ENCODE measurements around the gene FLNB. TPM values are rescaled to one million over a fixed set of nuclear protein-coding genes. Genes with fewer than 3 reads are reported as not detected.

The FLNB gene
- total and polyA plus RNA-seq, 2 of the 13 experiments (the other 11 are each of a cell fraction or from before 2014, with no cell fraction given): 106 to 130 TPM

DNA sequence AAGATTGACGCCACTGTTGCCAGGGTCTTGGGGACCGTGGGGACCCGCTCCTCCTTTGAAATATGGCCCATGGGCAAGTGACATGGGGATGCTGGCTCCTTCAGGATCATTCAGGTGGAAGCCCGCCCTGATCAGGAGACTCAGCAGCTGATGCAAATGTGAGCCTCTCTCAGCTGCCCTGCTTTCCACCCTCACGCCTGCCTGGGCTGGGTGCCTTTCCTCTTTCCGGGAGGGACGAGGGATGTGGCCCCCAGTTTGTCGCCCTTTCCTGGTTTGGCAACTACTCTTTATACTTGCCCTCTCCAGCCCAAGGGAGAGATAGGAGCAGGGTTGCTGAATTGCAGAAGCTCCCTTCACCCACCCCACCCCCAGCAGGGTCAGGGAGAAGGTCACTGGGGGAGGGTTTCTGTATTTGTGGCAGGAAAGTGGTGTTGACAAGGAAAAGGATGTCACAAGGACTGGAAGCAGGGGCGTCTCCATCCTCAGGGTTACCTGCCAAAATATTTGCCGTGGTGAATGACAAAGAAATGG, 180.8 kb downstream of the FLNB start (continued):
- no peak for TF ChIP-seq ZNF646 (CRISPR knock-in tag; IDR thresholded peaks at IDR 0.05)
- TF ChIP-seq MTERF4 (CRISPR knock-in tag; IDR thresholded peaks at IDR 0.05): no peak
- 0 out of 2 replicates have a peak, but pooled peaks have one; percentile 49 for TF ChIP-seq NR2C2 (CRISPR knock-in tag; IDR thresholded peaks at IDR 0.05; ENCODE audit: borderline replicate concordance)
- TF ChIP-seq ISL2 (CRISPR knock-in tag; IDR thresholded peaks at IDR 0.05): peak; percentile 70; the same call in 1 of the 2 replicates
- no peak for TF ChIP-seq ZBED4 (CRISPR knock-in tag; IDR thresholded peaks at IDR 0.05; ENCODE audit: borderline replicate concordance)
- no peak for TF ChIP-seq TSC22D2 (CRISPR knock-in tag; IDR thresholded peaks at IDR 0.05; ENCODE audit: borderline replicate concordance)
- 0 out of 2 replicates have a peak, but pooled peaks have one; percentile 53 for TF ChIP-seq MIXL1 (CRISPR knock-in tag; IDR thresholded peaks at IDR 0.05)
- TF ChIP-seq ZNF44 (CRISPR knock-in tag; IDR thresholded peaks at IDR 0.05): no peak
- TF ChIP-seq, protein P1, sequence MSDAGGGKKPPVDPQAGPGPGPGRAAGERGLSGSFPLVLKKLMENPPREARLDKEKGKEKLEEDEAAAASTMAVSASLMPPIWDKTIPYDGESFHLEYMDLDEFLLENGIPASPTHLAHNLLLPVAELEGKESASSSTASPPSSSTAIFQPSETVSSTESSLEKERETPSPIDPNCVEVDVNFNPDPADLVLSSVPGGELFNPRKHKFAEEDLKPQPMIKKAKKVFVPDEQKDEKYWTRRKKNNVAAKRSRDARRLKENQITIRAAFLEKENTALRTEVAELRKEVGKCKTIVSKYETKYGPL (CRISPR knock-in tag; IDR thresholded peaks at IDR 0.05): no peak
- TF ChIP-seq, protein P2, sequence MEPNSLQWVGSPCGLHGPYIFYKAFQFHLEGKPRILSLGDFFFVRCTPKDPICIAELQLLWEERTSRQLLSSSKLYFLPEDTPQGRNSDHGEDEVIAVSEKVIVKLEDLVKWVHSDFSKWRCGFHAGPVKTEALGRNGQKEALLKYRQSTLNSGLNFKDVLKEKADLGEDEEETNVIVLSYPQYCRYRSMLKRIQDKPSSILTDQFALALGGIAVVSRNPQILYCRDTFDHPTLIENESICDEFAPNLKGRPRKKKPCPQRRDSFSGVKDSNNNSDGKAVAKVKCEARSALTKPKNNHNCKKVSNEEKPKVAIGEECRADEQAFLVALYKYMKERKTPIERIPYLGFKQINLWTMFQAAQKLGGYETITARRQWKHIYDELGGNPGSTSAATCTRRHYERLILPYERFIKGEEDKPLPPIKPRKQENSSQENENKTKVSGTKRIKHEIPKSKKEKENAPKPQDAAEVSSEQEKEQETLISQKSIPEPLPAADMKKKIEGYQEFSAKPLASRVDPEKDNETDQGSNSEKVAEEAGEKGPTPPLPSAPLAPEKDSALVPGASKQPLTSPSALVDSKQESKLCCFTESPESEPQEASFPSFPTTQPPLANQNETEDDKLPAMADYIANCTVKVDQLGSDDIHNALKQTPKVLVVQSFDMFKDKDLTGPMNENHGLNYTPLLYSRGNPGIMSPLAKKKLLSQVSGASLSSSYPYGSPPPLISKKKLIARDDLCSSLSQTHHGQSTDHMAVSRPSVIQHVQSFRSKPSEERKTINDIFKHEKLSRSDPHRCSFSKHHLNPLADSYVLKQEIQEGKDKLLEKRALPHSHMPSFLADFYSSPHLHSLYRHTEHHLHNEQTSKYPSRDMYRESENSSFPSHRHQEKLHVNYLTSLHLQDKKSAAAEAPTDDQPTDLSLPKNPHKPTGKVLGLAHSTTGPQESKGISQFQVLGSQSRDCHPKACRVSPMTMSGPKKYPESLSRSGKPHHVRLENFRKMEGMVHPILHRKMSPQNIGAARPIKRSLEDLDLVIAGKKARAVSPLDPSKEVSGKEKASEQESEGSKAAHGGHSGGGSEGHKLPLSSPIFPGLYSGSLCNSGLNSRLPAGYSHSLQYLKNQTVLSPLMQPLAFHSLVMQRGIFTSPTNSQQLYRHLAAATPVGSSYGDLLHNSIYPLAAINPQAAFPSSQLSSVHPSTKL (CRISPR knock-in tag; IDR thresholded peaks at IDR 0.05): peak; percentile 94
- no peak for TF ChIP-seq ZNF432 (CRISPR knock-in tag; IDR thresholded peaks at IDR 0.05; ENCODE audit: borderline replicate concordance)
- no peak; the same call in 1 of the 2 replicates for TF ChIP-seq SAFB2 (CRISPR knock-in tag; IDR thresholded peaks at IDR 0.05; ENCODE audit: borderline replicate concordance, low read depth)
